HG03135 (cell line): ENCODE data around the gene DCAF12.
"Not testable (repeated sequence)": the region's sequence is repeated elsewhere in the genome, so short reads cannot be mapped to it uniquely, and the experiment has no call there.

ENCODE experiments used
- ATAC-seq: cut with Tn5 transposase; IDR thresholded peaks from one replicate; pipeline ENCODE4 v1.9.1; 2021; ENCODE audit warnings: mild to moderate bottlenecking, moderate library complexity; ENCODE audit not compliant: unreplicated experiment

DCAF12 gene

GRCh38 chr9:34072410-34072809 is 54.1 kb downstream of the DCAF12 start:
- ATAC-seq, result no peak

- no peak for ATAC-seq
Observed at GRCh38 chr9:34070606-34071324, 55.7 kb downstream of the DCAF12 start.

GRCh38 chr9:34069831-34070230 is 56.7 kb downstream of the DCAF12 start:
- no peak for ATAC-seq

- no peak for ATAC-seq
Observed at GRCh38 chr9:34065541-34065940, 61.0 kb downstream of the DCAF12 start.

- no peak for ATAC-seq
Observed at GRCh38 chr9:34059954-34060353, 66.5 kb downstream of the DCAF12 start.

GRCh38 chr9:34059281-34059680 is 67.2 kb downstream of the DCAF12 start:
- no peak for ATAC-seq

GRCh38 chr9:34049630-34050384 is 76.7 kb downstream of the DCAF12 start:
- ATAC-seq, result no peak

- ATAC-seq, result peak; percentile 81
Observed at GRCh38 chr9:34048727-34049629, 77.5 kb downstream of the DCAF12 start, which contains the start of gene UBAP2. Gene UBAP2, minus strand, starts transcription at chr9:34048887. Its CDS starts 31,739 bp downstream, at chr9:34017148.

GRCh38 chr9:34047864-34048726 is 78.4 kb downstream of the DCAF12 start:
- ATAC-seq, result peak; percentile 12

GRCh38 chr9:34046784-34047379 is 79.6 kb downstream of the DCAF12 start:
- no peak for ATAC-seq

GRCh38 chr9:34045903-34046302 is 80.6 kb downstream of the DCAF12 start:
- no peak for ATAC-seq

GRCh38 chr9:34042074-34042473 is 84.4 kb downstream of the DCAF12 start:
- not testable (repeated sequence) for ATAC-seq

GRCh38 chr9:34038851-34039250 is 87.6 kb downstream of the DCAF12 start:
- not testable (repeated sequence) for ATAC-seq

GRCh38 chr9:34037626-34038025 is 88.9 kb downstream of the DCAF12 start:
- ATAC-seq, result no peak

GRCh38 chr9:34036625-34037024 is 89.9 kb downstream of the DCAF12 start:
- ATAC-seq, result no peak
